NCI-H2227 (cell line): Measurements from ENCODE around the gene PAPSS2.
"Not testable (repeated sequence)": the region's sequence is repeated elsewhere in the genome, so short reads cannot be mapped to it uniquely, and the experiment has no call there.

Experiments used
- DNase-seq: peaks from one replicate; lab custom pipeline; 2025; ENCODE audit not compliant: unreplicated experiment; lab: John Stamatoyannopoulos, UW

PAPSS2 gene

DNA sequence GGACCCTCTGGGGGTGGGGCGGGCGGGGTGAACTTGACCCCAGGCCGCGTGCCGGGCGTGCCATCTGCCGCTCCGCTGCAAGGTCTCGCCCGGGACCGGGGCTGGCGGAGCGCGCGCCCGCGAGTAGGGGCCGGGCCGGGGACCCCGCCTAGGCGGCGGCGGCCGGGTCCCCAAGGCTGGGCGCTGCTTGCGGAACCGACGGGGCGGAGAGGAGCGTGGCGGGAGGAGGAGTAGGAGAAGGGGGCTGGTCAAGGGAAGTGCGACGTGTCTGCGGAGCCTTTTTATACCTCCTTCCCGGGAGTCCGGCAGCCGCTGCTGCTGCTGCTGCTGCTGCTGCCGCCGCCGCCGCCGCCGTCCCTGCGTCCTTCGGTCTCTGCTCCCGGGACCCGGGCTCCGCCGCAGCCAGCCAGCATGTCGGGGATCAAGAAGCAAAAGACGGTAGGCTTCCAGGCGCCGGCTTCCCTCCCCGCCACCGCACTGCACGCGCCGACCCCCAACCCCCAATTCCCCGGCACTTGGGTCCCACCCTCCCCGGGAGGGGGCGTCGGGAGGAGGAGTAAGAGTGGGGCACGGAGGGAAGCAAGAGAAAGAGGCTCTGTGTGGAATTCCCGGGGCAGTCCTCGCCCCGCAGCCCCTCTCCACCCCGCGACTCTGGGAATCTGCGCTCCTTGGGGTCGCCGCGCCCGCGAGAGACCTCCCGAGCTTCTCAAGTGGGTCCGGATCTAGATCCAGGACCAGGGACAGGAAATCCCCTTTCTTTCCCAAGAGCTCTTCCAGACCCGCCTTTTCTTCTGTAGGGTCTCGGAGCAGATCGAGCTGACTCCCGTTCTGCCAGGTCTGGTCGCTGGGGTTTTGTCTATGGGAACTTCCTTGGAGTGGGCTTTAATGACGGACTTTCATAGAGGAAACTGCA, at the start of gene PAPSS2:
Gene PAPSS2, plus strand, starts transcription at position 308 of the 913 bp plus-strand sequence. Its CDS starts 104 bp downstream, at position 412.
- peak; percentile 60 for DNase-seq

DNA sequence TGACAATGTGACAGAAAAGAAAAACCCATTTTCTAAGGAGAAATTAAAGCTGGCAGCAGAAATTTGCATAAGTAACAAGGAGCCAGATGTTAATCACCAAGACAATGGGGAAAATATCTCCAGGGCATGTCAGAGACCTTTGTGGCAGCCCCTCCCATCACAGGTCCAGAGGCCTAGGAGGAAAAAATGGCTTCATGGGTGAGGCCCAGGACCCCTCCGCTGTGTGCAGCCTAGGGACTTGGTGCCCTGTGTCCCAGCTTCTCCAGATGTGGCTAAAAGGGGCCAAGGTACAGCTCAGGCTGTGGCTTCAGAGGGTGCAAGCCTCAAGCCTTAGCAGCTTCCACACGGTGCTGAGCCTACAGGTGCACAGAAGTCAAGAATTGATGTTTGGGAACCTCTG, 48.3 kb upstream of the PAPSS2 start:
- not testable (repeated sequence) for DNase-seq

DNA sequence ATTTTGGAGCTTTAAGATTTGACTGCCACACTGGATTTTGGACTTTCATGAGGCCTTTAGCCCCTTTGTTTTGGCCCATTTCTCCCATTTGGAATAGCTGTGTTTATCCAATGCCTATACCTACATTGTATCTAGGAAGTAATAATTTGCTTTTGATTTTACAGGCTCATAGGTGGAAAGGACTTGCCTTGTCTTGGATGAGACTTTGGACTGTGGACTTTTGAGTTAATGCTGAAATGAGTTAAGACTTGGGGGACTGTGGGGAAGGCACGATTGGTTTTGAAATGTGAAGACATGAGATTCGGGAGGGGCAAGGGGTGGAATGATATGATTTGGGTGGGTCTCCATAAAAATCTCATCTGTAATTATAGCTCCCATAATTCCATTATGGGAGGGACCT, 47.6 kb upstream of the PAPSS2 start:
- DNase-seq = no peak

DNA sequence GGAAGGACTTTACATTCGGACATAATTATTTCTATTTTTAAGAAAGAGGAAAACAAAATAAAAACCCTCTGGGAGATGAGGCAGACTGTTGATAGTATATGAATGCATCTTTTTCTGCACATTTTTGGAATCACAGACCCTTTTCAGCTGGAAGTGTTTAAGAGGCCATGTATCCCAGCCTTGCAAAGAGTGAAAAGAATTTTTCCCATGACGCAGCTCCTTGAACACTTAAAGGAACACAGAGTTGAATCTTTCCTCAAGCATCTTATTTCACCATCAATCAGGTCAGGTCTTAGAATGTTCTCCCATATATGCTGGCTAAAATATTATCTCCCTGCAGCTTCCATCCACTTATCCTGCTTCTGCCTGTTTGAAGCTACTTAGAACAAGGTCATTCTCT, 45.9 kb upstream of the PAPSS2 start:
- no peak for DNase-seq

DNA sequence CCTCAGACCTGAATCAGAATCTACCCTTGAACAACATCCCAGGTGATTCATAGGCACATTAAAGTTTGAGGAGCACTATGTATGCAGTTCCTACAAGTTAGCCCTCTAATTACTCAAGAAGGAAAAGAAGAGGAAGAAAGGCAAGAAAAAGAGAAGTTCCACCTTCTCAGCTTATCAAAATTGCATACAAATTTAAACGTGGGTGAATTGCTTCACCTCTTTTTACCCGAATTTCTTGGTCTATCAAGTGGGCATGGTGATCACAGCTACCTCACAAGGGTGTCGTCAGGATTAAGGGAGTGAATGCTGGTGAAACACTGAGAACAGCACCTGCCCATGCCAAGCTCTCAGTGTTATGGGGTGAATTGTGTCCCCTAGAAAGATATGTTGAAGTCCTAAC, 43.8 kb upstream of the PAPSS2 start:
- no peak for DNase-seq

DNA sequence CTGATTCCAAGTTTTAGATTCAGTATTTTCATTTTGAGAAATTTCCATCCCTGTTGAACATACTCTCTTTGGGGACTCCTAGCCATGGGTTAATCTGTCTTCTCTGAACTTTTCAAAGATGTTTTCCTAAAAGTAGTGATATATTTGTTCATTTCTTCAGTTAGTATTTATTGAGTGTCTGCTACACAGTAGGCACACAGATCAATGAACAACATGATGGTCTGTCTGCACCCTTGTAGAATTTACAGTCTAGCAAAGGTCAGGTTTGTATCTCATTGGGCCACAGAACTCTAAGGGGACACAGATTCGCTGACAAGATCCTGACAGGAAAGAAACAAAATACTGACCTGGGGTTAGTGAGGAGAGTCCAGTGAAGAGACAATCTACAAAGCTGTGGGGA, 42.2 kb upstream of the PAPSS2 start:
- no peak for DNase-seq

DNA sequence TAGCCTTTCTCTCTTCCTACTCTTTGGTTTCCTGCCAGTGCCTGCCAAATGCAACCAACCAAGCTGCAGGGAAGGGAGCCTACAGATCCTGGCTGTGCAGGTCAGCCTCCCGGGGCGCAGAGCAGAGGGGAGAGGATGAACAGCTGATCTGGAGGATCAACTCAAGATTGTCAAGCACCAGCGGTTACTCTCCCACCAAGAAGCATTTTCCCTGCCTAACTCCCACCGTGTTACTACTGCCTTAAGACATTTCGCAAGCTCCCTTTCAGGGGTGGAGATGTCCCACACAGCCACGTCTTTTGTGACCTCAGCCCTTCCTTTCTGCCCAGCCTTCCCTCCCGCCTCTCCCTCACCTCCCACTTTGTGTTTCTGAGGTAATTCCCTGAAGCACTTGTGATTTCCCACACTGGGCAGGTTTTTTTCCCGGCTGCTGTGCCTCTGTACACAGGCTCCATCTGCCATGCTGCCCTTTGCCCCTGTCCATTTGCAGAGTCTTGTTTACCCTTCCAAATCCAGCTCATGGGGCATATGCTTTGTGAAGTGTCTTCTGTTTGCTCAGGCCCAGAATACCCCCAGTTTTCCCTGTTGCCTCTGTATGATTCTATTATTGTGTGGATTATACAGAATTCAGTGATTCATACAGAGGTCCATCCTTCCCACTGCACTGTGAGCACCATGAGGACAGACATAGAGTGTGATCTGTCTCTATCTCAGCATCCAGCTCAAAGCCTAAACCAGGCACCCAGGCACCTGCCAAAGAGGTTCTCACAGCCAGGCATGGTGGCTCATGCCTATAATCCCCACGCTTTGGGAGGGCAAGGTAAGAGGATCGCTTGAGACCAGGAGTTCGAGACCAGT, 40.9 kb upstream of the PAPSS2 start:
- DNase-seq = peak; percentile 31

DNA sequence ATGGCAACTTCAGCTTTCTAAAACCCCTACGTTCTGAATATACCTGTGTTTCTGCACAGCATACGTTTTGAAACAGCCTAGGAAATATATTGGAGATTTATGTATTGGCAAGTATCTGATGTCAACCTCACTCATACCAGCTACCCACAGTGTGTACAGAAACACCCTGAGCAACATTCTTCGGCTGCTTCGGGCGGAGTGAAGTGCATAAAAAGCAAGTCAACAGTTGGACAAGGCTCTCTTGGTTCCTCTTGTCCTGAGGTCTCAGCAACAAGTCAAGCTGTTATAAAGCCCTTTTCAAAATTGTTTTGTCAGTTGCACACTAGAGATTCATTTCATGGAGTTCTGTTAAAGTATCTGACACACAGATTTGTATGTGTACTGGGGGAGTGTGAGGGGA, 40.0 kb upstream of the PAPSS2 start:
- no peak for DNase-seq

DNA sequence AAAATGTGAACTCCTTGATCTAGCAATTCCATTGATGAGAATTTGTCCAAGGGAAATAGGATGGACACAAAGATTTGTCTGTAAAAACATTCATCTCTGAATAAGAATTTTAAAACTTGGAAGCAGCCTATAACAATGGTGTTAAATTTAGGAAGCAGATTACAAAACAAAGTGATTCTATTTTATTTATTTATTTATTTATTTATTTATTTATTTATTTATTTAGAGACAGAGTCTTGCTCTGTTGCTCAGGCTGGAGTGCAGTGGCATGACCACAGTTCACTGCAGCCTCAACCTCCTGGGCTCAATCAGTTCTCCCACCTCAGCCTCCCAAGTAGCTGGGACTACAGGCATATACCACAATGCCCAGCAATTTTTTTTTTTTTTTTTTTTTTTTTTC, 38.2 kb upstream of the PAPSS2 start:
- not testable (repeated sequence) for DNase-seq

DNA sequence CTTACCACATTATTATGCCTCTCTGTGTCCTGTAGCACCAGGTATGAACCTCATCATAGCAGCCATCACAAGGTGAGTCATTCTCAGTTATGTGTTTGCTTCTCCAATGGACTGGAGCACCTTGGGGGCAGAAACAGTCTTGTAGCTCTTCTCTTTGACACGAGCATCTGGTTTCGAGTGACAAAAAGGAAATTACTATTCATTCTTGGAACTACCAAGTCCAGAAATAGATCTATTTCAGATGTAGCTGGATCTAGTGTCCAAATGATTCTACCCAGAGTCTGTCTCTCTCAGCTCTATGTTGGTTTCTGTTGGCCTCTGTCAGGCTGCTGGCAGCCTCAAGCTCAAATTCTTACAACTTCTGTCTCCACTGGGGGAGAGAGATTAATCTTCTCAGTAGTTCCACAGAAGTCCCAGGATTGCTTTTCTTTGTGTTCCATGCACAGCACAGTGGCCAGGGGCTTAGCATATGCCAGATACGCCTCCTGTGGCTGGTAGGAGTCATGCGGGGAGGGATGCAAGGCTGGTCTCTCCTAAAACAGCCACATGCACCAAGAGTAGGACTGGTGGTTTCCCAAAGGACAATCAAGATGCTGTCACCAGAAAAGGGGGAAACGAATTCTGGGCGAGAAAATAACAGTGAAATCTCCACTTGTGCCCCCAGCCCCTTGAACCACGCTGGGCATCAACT, 37.2 kb upstream of the PAPSS2 start:
- DNase-seq = no peak

DNA sequence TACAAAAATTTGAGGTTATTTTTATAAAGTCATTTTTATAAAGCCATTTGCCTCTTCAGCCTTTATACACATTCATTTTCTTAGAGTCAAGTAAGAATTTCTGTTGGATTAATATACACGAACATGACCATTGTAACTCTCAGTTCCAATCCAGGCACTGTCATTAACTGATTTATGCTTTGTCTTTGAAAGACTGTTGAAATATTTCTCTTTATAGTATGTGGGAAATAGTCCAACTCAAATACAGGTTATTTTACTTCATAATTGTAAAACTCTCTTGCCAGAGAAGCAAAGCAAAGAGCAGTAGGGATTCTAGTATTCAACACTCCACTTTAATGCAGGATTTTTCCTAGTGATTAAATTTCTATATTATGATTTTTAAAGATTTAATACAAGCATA, 36.5 kb upstream of the PAPSS2 start:
- DNase-seq = no peak

DNA sequence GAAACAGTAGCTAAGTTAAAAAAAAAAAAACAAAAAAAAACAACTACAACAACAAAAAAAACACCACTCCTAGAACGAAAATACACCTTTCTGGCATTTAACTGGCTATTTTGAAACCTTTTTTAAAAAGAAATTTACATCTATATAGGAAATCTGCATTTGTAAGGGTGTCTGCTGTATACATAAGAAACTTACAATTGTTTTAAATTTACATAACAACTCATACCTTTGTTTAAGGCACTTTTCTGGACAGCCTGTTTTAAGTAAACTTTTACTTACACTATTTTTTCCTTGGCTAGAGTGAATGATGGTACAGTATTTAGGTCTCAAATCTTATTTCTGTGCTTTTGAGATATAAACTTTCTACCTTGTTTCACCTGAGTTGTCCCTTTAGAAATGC, 34.0 kb upstream of the PAPSS2 start:
- DNase-seq = no peak

DNA sequence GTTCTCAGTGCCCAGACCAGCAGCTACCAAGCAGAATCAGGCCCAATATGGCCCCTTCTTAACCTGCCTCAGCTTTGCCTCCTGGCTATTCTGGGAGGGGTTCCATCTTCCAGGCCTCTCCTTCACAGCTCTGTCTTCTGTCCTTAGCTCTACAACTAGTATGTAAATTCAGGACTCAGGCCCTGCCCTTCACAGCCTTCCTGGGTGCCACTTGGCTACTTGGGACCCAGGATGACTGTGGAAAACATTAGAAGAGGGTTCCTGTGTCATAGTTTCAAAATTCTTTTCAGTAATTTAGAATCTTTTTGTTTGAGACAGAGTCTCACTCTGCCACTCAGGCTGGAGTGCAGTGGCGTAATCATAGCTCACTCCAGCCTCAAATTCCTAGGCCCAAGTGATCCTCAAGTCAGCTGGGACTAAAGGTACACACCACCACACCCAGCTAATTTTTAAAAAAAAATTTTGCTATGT, 33.2 kb upstream of the PAPSS2 start:
- DNase-seq = no peak

DNA sequence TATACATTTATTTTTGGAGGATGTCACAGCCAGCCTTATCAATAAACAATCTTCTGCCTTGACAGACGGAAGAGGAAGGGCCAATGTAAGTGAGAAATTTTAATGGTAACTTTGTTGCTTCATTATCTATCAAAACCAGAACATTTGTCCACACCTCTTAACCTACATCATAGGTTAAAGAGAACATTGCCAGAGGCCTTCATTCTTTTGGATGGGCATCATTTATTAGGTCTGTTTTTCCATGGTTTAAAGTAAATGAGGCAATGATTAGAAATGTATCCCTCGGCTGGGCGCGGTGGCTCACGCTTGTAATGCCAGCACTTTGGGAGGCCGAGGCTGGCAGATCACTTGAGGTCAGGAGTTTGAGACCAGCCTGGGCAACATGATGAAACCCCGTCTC, 29.5 kb upstream of the PAPSS2 start:
- DNase-seq = no peak

DNA sequence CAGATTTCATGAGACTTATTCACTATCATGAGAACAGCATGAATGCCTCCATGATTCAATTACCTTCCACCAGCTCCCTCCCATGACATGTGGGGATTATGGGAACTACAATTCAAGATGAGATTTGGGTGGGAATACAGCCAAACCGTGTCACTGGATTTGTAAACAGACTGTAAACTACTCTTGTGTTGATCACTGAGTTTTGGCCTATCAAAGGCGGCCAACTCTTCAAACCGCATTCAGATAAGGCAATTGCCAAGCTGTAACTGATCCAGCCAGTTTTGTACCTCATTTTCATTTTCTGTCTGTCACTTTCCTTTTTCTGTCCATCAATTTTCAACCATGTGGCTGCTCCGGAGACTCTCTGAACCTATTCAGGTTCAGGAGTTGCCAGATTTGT, 27.2 kb upstream of the PAPSS2 start:
- DNase-seq = no peak

DNA sequence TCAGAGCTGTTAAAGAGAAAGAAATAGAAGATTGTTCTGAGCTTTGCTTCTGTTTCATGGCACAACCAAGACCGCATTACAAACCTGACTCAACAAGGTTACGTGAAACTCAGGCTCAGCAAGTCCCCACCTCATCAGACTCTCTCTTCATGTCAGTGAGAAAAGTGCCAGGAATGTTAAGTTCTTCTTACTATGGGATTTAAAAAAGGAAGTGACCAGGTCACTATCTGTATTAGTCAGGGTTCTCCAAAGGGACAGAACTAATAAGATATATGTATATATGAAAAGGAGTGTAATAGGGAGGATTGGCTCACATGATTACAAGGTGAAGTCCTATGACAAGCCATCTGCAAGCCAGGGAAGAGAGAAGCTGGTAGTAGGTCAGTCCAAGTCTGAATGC, 25.4 kb upstream of the PAPSS2 start:
- no peak for DNase-seq

DNA sequence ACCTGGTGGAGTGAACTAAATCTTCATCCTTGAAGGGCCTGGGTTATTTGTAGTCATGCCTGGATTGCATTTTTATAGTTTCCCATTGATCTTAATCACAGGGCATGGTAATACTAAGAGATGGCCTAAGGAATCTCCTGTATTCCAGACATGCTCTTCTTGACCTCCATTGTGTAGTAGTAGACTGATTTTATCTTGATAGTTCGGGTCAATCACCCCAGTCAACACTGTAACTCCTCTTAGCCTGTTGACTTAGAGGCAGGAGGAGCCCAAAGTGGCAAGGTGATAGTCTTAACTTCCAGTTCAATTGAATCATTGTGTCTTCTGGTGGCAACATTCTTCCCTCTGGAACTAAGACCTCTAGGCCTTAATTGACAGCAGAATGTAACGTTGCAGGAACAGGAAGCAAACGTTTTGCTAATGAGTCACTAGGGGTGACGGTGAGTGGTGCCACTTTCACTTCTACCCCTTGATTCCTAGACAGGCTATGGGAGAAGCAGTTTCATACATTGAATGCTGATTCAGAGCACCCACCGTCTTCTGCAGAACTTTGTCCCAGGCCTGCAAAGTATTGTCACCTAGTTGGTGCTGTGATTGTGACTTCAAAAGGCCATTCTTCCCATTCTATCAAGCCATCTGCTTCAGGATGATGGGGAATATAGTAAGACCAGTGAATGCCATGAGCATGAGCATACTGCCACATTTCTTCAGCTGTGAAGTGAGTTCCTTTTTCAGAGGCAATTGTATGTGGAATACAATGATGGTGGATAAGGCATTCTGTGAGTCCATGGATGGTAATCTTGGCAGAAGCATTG, 24.0 kb upstream of the PAPSS2 start:
- no peak for DNase-seq

DNA sequence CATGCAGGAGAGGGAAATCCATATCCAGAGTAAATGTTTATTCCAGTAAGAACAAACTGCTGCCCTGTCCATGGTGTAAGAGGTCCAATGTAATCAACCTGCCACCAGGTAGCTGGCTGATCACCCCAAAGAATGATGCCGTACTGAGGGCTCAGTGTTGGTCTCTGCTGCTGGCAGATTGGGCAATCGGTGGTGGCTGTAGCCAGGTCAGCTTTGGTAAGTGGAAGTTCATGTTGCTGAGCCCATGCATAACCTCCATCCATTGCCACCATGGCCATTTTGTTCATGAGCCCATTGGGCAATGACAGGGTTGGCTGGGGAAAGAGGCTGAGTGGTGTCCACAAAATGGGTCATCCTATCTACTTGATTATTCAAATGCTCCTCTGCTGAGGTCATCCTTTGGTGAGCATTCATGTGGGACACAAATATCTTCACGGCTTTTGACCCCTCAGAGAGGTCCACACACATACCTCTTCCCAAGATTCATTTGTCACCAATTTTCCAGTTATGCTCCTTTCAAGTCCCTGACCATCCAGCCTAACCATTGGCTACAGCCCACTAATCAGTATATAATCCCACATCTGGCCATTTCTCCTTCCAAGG, 23.3 kb upstream of the PAPSS2 start:
- no peak for DNase-seq

DNA sequence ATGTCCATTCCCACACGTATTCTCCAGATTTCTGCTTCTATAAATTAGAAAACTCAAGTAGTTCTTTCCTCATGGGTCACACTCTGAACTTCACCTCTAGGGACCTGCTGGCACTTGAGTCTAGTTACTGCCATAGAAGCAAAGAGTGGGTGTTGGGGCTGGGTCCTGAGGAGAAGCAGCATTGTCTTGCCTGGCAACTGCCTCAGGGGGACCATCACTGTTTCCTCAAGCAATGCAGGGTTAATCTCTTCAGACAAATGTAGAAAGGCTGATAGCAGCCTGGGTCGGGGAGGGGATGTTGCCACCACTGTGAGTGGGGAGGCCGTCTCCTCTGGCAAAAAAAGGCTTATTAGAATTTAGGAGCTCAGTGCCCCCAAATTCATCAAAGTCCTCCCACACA, 20.2 kb upstream of the PAPSS2 start:
- no peak for DNase-seq

DNA sequence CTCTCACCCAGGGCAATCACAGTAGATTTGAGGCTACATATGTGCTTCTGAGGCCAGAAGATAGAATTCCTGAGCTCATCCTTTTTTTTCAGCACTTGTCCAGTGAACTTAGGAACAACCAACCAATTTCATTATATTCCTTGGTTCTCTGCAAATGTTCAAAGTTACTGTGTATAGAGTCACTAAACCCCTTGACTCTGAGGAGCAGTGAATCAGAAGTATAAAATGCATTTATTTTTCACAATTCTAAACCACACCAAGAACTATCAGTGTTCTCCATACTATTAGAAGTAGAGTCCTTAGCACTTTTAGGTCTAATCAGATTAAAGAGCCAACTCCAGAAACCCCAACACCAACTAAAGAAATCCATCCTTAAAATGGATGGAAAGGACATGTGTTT, 19.6 kb upstream of the PAPSS2 start:
- no peak for DNase-seq
